ENCODE data around the gene SPTBN2. TPM values are rescaled to one million over a fixed set of nuclear protein-coding genes. Genes with fewer than 3 reads are reported as not detected.

SPTBN2 gene
- total RNA-seq, 4 donors from 2014 or later, result 337 to 544 (median 450) TPM

- peaks cover 48% of the 10 kb centered on the region for H3K4me1 ChIP-seq
- 78% methylated on average over 2 of the region's 2 CpGs for WGBS
- no peak overlapping the region for H3K27ac ChIP-seq
- no peak for DNase-seq (ENCODE audit: low spot score in 2 of 2)
- no peaks in the 10 kb centered on the region for H3K27me3 ChIP-seq
- H3K4me3 ChIP-seq, result no peak overlapping the region
- TF ChIP-seq POLR2A (IDR thresholded peaks at IDR 0.05) (no peak), POLR2AphosphoS5 (IDR thresholded peaks at IDR 0.05) (no peak), EP300 (IDR thresholded peaks at IDR 0.05) (no peak)
- TF ChIP-seq, protein P1, sequence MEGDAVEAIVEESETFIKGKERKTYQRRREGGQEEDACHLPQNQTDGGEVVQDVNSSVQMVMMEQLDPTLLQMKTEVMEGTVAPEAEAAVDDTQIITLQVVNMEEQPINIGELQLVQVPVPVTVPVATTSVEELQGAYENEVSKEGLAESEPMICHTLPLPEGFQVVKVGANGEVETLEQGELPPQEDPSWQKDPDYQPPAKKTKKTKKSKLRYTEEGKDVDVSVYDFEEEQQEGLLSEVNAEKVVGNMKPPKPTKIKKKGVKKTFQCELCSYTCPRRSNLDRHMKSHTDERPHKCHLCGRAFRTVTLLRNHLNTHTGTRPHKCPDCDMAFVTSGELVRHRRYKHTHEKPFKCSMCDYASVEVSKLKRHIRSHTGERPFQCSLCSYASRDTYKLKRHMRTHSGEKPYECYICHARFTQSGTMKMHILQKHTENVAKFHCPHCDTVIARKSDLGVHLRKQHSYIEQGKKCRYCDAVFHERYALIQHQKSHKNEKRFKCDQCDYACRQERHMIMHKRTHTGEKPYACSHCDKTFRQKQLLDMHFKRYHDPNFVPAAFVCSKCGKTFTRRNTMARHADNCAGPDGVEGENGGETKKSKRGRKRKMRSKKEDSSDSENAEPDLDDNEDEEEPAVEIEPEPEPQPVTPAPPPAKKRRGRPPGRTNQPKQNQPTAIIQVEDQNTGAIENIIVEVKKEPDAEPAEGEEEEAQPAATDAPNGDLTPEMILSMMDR (IDR thresholded peaks at IDR 0.05), result no peak
- no peaks in the 10 kb centered on the region for H3K9me3 ChIP-seq
- peaks cover 8% of the 10 kb centered on the region for H3K36me3 ChIP-seq
These were observed 53.9 kb downstream of the SPTBN2 start for GRCh38 chr11:66674964-66675602.

DNA sequence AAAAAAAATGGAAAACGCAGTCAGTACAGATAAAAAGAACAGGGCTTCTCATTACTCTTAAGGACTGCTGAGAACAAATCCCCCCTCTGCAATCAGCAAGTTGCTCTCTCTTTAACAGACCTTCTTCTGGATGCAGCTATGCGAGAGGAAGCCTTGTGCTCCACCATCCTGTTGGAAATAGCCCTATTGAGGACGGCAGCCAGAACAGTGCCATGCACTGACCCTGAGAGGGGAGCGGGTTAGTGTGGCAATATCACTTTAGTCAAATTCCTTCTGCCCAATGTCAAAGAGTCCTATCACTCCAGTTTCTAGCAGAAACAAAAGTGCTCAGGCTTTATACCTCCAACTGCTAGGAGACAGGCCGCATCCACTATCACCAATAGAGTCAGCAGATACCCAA, 58.2 kb downstream of the SPTBN2 start:
- Histone ChIP-seq H3K27ac (no peak overlapping the region), H3K9me3 (no peaks in the 10 kb centered on the region), H3K36me3 (peaks cover 46% of the 10 kb centered on the region), H3K4me1 (peaks cover 30% of the 10 kb centered on the region), H3K27me3 (no peaks in the 10 kb centered on the region), H3K4me3 (no peak overlapping the region)
- no peak for DNase-seq (ENCODE audit: low spot score in 2 of 2)
- WGBS, result 81% methylated on average over 5 of the region's 5 CpGs
- TF ChIP-seq, protein P1 (IDR thresholded peaks at IDR 0.05), result no peak
- TF ChIP-seq EP300 (IDR thresholded peaks at IDR 0.05), result no peak

GRCh38 chr11:66665369-66665768, 63.6 kb downstream of the SPTBN2 start:
- Histone ChIP-seq H3K27me3 (no peaks in the 10 kb centered on the region), H3K4me1 (peaks cover 4% of the 10 kb centered on the region), H3K4me3 (no peak overlapping the region), H3K9me3 (no peaks in the 10 kb centered on the region), H3K36me3 (peaks cover 83% of the 10 kb centered on the region), H3K27ac (no peak overlapping the region)
- TF ChIP-seq, protein P1 (IDR thresholded peaks at IDR 0.05), result no peak
- TF ChIP-seq POLR2A (IDR thresholded peaks at IDR 0.05), result no peak
- no peak for TF ChIP-seq POLR2AphosphoS5 (IDR thresholded peaks at IDR 0.05)
- TF ChIP-seq EP300 (IDR thresholded peaks at IDR 0.05), result no peak
- WGBS, result 80% methylated on average over 11 of the region's 11 CpGs
- no peak for DNase-seq (ENCODE audit: low spot score in 2 of 2)

GRCh38 chr11:66663741-66664296, 65.2 kb downstream of the SPTBN2 start:
- 75% methylated on average over 1 of the region's 1 CpG for WGBS
- Histone ChIP-seq H3K4me3 (no peak overlapping the region), H3K9me3 (no peaks in the 10 kb centered on the region), H3K27ac (no peak overlapping the region), H3K36me3 (peaks cover 75% of the 10 kb centered on the region), H3K27me3 (no peaks in the 10 kb centered on the region), H3K4me1 (peaks cover 4% of the 10 kb centered on the region)
- no peak for TF ChIP-seq POLR2AphosphoS5 (IDR thresholded peaks at IDR 0.05)
- TF ChIP-seq, protein P1 (IDR thresholded peaks at IDR 0.05), result no peak
- TF ChIP-seq POLR2A (IDR thresholded peaks at IDR 0.05), result no peak
- no peak for TF ChIP-seq EP300 (IDR thresholded peaks at IDR 0.05)
- DNase-seq (ENCODE audit: low spot score in 2 of 2), result no peak

GRCh38 chr11:66659763-66660162, 69.3 kb downstream of the SPTBN2 start:
- Histone ChIP-seq H3K27me3 (no peaks in the 10 kb centered on the region), H3K4me3 (no peak overlapping the region), H3K36me3 (peaks cover 46% of the 10 kb centered on the region), H3K4me1 (no peaks in the 10 kb centered on the region), H3K9me3 (no peaks in the 10 kb centered on the region), H3K27ac (no peak overlapping the region)
- TF ChIP-seq POLR2A (IDR thresholded peaks at IDR 0.05) (no peak), POLR2AphosphoS5 (IDR thresholded peaks at IDR 0.05) (no peak), EP300 (IDR thresholded peaks at IDR 0.05) (no peak)
- TF ChIP-seq, protein P1 (IDR thresholded peaks at IDR 0.05), result no peak
- no peak for DNase-seq (ENCODE audit: low spot score in 2 of 2)
- WGBS, result 66% methylated on average over 2 of the region's 2 CpGs

All from suprapubic skin (tissue), 4 donors.